HFFc6 (cell line): ENCODE measurements around the gene KDM2A. TPM values are rescaled to one million over a fixed set of nuclear protein-coding genes. Genes with fewer than 3 reads are reported as not detected.
A peak's percentile ranks its signal among the peaks of the same experiment; 100 is the strongest.

ENCODE experiments used
- DNase-seq: peaks from one replicate; pipeline ENCODE4 v3.0.0-alpha.2; 2018
- H3K27ac Mint-ChIP-seq: 2 replicates; pipeline ENCODE4 v1.8.0; 2020; ENCODE audit warnings: mild to moderate bottlenecking, mixed read lengths
- H3K27me3 Mint-ChIP-seq: 2 replicates; pipeline ENCODE4 v1.8.0; 2021; ENCODE audit warnings: mild to moderate bottlenecking, moderate library complexity, mixed read lengths; ENCODE audit not compliant: insufficient read depth
- H3K36me3 Mint-ChIP-seq: 2 replicates; pipeline ENCODE4 v1.8.0; 2021; ENCODE audit warnings: low read depth, mixed read lengths
- H3K4me1 Mint-ChIP-seq: 2 replicates; pipeline ENCODE4 v1.8.0; 2020; ENCODE audit warnings: low read depth, mixed read lengths
- H3K4me3 Mint-ChIP-seq: 2 replicates; pipeline ENCODE4 v1.8.0; 2020; ENCODE audit warnings: mild to moderate bottlenecking, moderate library complexity, mixed read lengths
- H3K9me3 Mint-ChIP-seq: 2 replicates; pipeline ENCODE4 v1.8.0; 2020; ENCODE audit warnings: mild to moderate bottlenecking, mixed read lengths
- CTCF ChIP-seq: fragments of 200-600 bp; sonication (generic); IDR thresholded peaks from 2 replicates; pipeline ENCODE4 v1.5.0; 2021; ENCODE audit warnings: antibody characterized with exemption, mild to moderate bottlenecking
- total RNA-seq, 6 experiments: library from RNA; stranded (reverse); fragmentation: NEBNext Ultra II Directional; extraction: Animal tissue kit (Norgen Biotek cat#: 25700); gene quantifications; 2 replicates in 1 of 6; 3 replicates in 5 of 6; pipeline ENCODE4 v1.2.3, GENCODE V29; 2021

Gene KDM2A
- total RNA-seq, 6 experiments from 2014 or later, result 46.1 to 55.0 (median 49.7) TPM

GRCh38 chr11:67267188-67268080, 148.4 kb downstream of the KDM2A start:
- no peaks in the 10 kb centered on the region; the same call in 1 of the 2 replicates for H3K27me3 Mint-ChIP-seq
- H3K36me3 Mint-ChIP-seq, result no peaks in the 10 kb centered on the region; the same call in 1 of the 2 replicates
- peaks cover 54% of the 10 kb centered on the region for H3K4me1 Mint-ChIP-seq
- H3K4me3 Mint-ChIP-seq, result peak overlapping the region; percentile 98
- H3K27ac Mint-ChIP-seq, result peak overlapping the region; percentile 66
- DNase-seq, result no peak
- H3K9me3 Mint-ChIP-seq, result no peaks in the 10 kb centered on the region
- TF ChIP-seq CTCF, result peak; percentile 31; the same call in 1 of the 2 replicates

- Mint-ChIP-seq H3K27me3 (no peaks in the 10 kb centered on the region; the same call in 1 of the 2 replicates), H3K36me3 (no peaks in the 10 kb centered on the region; the same call in 1 of the 2 replicates), H3K4me1 (peaks cover 45% of the 10 kb centered on the region), H3K9me3 (no peaks in the 10 kb centered on the region), H3K27ac (no peak overlapping the region), H3K4me3 (peak overlapping the region; percentile 98)
- TF ChIP-seq CTCF, result no peak
- DNase-seq, result no peak
These were observed 149.3 kb downstream of the KDM2A start for GRCh38 chr11:67268081-67268961.

- Mint-ChIP-seq H3K9me3 (no peaks in the 10 kb centered on the region), H3K4me3 (no peak overlapping the region)
- no peak for TF ChIP-seq CTCF
These were observed 149.9 kb downstream of the KDM2A start for GRCh38 chr11:67268962-67269268.

GRCh38 chr11:67269401-67270255, 150.6 kb downstream of the KDM2A start:
- no peaks in the 10 kb centered on the region for H3K9me3 Mint-ChIP-seq
- no peaks in the 10 kb centered on the region; the same call in 1 of the 2 replicates for H3K27me3 Mint-ChIP-seq
- peaks cover 38% of the 10 kb centered on the region for H3K4me1 Mint-ChIP-seq
- H3K4me3 Mint-ChIP-seq, result peak overlapping the region; percentile 61
- DNase-seq, result no peak
- 0 out of 2 replicates have a peak overlapping the region, but pooled peaks have one; percentile 22 for H3K27ac Mint-ChIP-seq
- no peak for TF ChIP-seq CTCF
- H3K36me3 Mint-ChIP-seq, result no peaks in the 10 kb centered on the region; the same call in 1 of the 2 replicates

More at GRCh38 chr11:67268962-67269268, 149.9 kb downstream of the KDM2A start:
- H3K36me3 Mint-ChIP-seq, result no peaks in the 10 kb centered on the region; the same call in 1 of the 2 replicates
- H3K27me3 Mint-ChIP-seq, result no peaks in the 10 kb centered on the region; the same call in 1 of the 2 replicates
- H3K4me1 Mint-ChIP-seq, result peaks cover 43% of the 10 kb centered on the region
- no peak for DNase-seq
- no peak overlapping the region for H3K27ac Mint-ChIP-seq
